ENCODE measurements around the gene MMP23B.

MMP23B gene

GRCh38 chr1:1664941-1665814, 33.2 kb downstream of the MMP23B start:
- ATAC-seq (ENCODE audit: insufficient read depth, low read depth) (no peak), DNase-seq (no peak)
- Histone ChIP-seq H2AFZ (ENCODE audit: low read depth, low read length) (no peak overlapping the region), H3K27ac (ENCODE audit: low read length) (no peak overlapping the region), H3K4me2 (ENCODE audit: insufficient read depth, low read length) (no peak overlapping the region), H4K20me1 (ENCODE audit: insufficient read depth, low read length) (no peaks in the 10 kb centered on the region), H3K79me2 (ENCODE audit: insufficient read depth, low read length) (no peaks in the 10 kb centered on the region), H3K4me3 (ENCODE audit: low read depth in 1 of 2, low read length in 2 of 2) (no peak overlapping the region), H3K36me3 (ENCODE audit: insufficient read depth, low read length) (peaks cover 33% of the 10 kb centered on the region), H3K27me3 (ENCODE audit: insufficient read depth, low read length, poor library complexity) (no peaks in the 10 kb centered on the region), H3K4me1 (ENCODE audit: insufficient read depth, low read length) (no peaks in the 10 kb centered on the region), H3K9me3 (ENCODE audit: insufficient read depth, low read length, severe bottlenecking) (no peaks in the 10 kb centered on the region), H3K9ac (ENCODE audit: low read depth, low read length) (no peak overlapping the region)
- TF ChIP-seq CTCF (IDR thresholded peaks at IDR 0.05; ENCODE audit: borderline replicate concordance, extremely low read depth, low read length, poor library complexity, severe bottlenecking) (no peak), EZH2 (IDR thresholded peaks at IDR 0.05; ENCODE audit: borderline replicate concordance, low read depth, low read length, severe bottlenecking) (no peak)

GRCh38 chr1:1665815-1666251, 33.9 kb downstream of the MMP23B start:
- no peak overlapping the region for H3K4me3 ChIP-seq (ENCODE audit: low read depth in 1 of 2, low read length in 2 of 2)
- no peak overlapping the region for H2AFZ ChIP-seq (ENCODE audit: low read depth, low read length)
- H3K9ac ChIP-seq (ENCODE audit: low read depth, low read length): no peak overlapping the region
- H3K4me1 ChIP-seq (ENCODE audit: insufficient read depth, low read length): no peaks in the 10 kb centered on the region
- H4K20me1 ChIP-seq (ENCODE audit: insufficient read depth, low read length): no peaks in the 10 kb centered on the region
- DNase-seq (peak; percentile 20), ATAC-seq (ENCODE audit: insufficient read depth, low read depth) (0 out of 3 replicates have a peak, but pooled peaks have one; percentile 26)
- peaks cover 36% of the 10 kb centered on the region for H3K36me3 ChIP-seq (ENCODE audit: insufficient read depth, low read length)
- TF ChIP-seq CTCF (IDR thresholded peaks at IDR 0.05; ENCODE audit: borderline replicate concordance, extremely low read depth, low read length, poor library complexity, severe bottlenecking) (peak; percentile 71), EZH2 (IDR thresholded peaks at IDR 0.05; ENCODE audit: borderline replicate concordance, low read depth, low read length, severe bottlenecking) (no peak)
- no peak overlapping the region for H3K4me2 ChIP-seq (ENCODE audit: insufficient read depth, low read length)
- H3K27me3 ChIP-seq (ENCODE audit: insufficient read depth, low read length, poor library complexity): no peaks in the 10 kb centered on the region
- H3K79me2 ChIP-seq (ENCODE audit: insufficient read depth, low read length): no peaks in the 10 kb centered on the region
- no peaks in the 10 kb centered on the region for H3K9me3 ChIP-seq (ENCODE audit: insufficient read depth, low read length, severe bottlenecking)
- no peak overlapping the region for H3K27ac ChIP-seq (ENCODE audit: low read length)

- no peak overlapping the region for H3K4me2 ChIP-seq (ENCODE audit: insufficient read depth, low read length)
- no peak for TF ChIP-seq CTCF (IDR thresholded peaks at IDR 0.05; ENCODE audit: borderline replicate concordance, extremely low read depth, low read length, poor library complexity, severe bottlenecking)
- no peak for TF ChIP-seq EZH2 (IDR thresholded peaks at IDR 0.05; ENCODE audit: borderline replicate concordance, low read depth, low read length, severe bottlenecking)
- H3K27me3 ChIP-seq (ENCODE audit: insufficient read depth, low read length, poor library complexity): no peaks in the 10 kb centered on the region
- H3K4me1 ChIP-seq (ENCODE audit: insufficient read depth, low read length): no peaks in the 10 kb centered on the region
- H3K9ac ChIP-seq (ENCODE audit: low read depth, low read length): no peak overlapping the region
- no peak overlapping the region for H3K27ac ChIP-seq (ENCODE audit: low read length)
- peaks cover 43% of the 10 kb centered on the region for H3K36me3 ChIP-seq (ENCODE audit: insufficient read depth, low read length)
- H3K9me3 ChIP-seq (ENCODE audit: insufficient read depth, low read length, severe bottlenecking): no peaks in the 10 kb centered on the region
- ATAC-seq (ENCODE audit: insufficient read depth, low read depth) (no peak), DNase-seq (no peak)
- H3K79me2 ChIP-seq (ENCODE audit: insufficient read depth, low read length): no peaks in the 10 kb centered on the region
- no peaks in the 10 kb centered on the region for H4K20me1 ChIP-seq (ENCODE audit: insufficient read depth, low read length)
- H2AFZ ChIP-seq (ENCODE audit: low read depth, low read length): no peak overlapping the region
- H3K4me3 ChIP-seq (ENCODE audit: low read depth in 1 of 2, low read length in 2 of 2): no peak overlapping the region
These were observed 34.6 kb downstream of the MMP23B start for GRCh38 chr1:1666526-1666925.
